CD8-positive, alpha-beta memory T cell (primary cell): ENCODE measurements around the gene FARP2. TPM values are rescaled to one million over a fixed set of nuclear protein-coding genes. Genes with fewer than 3 reads are reported as not detected.

ENCODE experiments used
- CTCF ChIA-PET: fragments of 350-600 bp; sonication (Branson Sonifier 250); formaldehyde crosslinking; loops from one replicate; lab custom pipeline; 2021; ENCODE audit warnings: antibody characterized with exemption; lab: Charles Lee
- POLR2A ChIA-PET: fragments of 350-600 bp; sonication (Branson Sonifier 250); formaldehyde crosslinking; loops from one replicate; lab custom pipeline; 2021; ENCODE audit warnings: antibody characterized with exemption; lab: Charles Lee
- DNase-seq, 5 donors: peaks; one replicate each; pipeline versions ENCODE4 v3.0.0 to v3.0.0-alpha.2; 2020 to 2022; ENCODE audit warnings: mixed read lengths in 1 of 5
- H3K27ac ChIP-seq: one replicate; pipeline ENCODE4 v1.7.0; 2013; ENCODE audit warnings: low read depth, mild to moderate bottlenecking, low read length, moderate library complexity
- H3K27me3 ChIP-seq: 2 replicates; pipeline ENCODE4 v1.7.0; 2013; ENCODE audit warnings: low read length, mild to moderate bottlenecking; ENCODE audit not compliant: insufficient read depth, poor library complexity, severe bottlenecking
- H3K36me3 ChIP-seq: 2 replicates; pipeline ENCODE4 v1.7.0; 2013; ENCODE audit warnings: mild to moderate bottlenecking, low read length, moderate library complexity; ENCODE audit not compliant: insufficient read depth
- H3K4me1 ChIP-seq: 2 replicates; pipeline ENCODE4 v1.7.0; 2013; ENCODE audit warnings: mild to moderate bottlenecking, low read length, moderate library complexity; ENCODE audit not compliant: insufficient read depth
- H3K4me3 ChIP-seq: 2 replicates; pipeline ENCODE4 v1.7.0; 2013; ENCODE audit warnings: mild to moderate bottlenecking, low read length
- H3K9me3 ChIP-seq: 2 replicates; pipeline ENCODE4 v1.7.0; 2013; ENCODE audit warnings: mild to moderate bottlenecking, low read length
- H3K27ac Mint-ChIP-seq, 8 donors: one replicate each; pipeline ENCODE4 v1.8.0; 2020 to 2021; ENCODE audit warnings: mixed read lengths in 8 of 8, mild to moderate bottlenecking in 6 of 8, inconsistent platforms in 3 of 8, moderate library complexity in 3 of 8
- H3K27me3 Mint-ChIP-seq, 2 donors: one replicate each; pipeline ENCODE4 v1.8.0; 2020 to 2021; ENCODE audit warnings: mixed read lengths in 2 of 2, mild to moderate bottlenecking in 1 of 2, moderate library complexity in 1 of 2
- H3K36me3 Mint-ChIP-seq, 3 donors: one replicate each; pipeline ENCODE4 v1.8.0; 2020 to 2021; ENCODE audit warnings: mixed read lengths in 3 of 3, inconsistent platforms in 1 of 3, mild to moderate bottlenecking in 1 of 3
- H3K4me1 Mint-ChIP-seq, 3 donors: one replicate each; pipeline ENCODE4 v1.8.0; 2020 to 2021; ENCODE audit warnings: mixed read lengths in 3 of 3, inconsistent platforms in 1 of 3, mild to moderate bottlenecking in 1 of 3
- H3K4me3 Mint-ChIP-seq, 7 donors: one replicate each; pipeline ENCODE4 v1.8.0; 2020 to 2021; ENCODE audit warnings: mixed read lengths in 7 of 7, mild to moderate bottlenecking in 6 of 7, moderate library complexity in 4 of 7, inconsistent platforms in 2 of 7
- H3K9me3 Mint-ChIP-seq, 5 donors: one replicate each; pipeline ENCODE4 v1.8.0; 2020 to 2022; ENCODE audit warnings: mixed read lengths in 5 of 5, mild to moderate bottlenecking in 3 of 5, moderate library complexity in 2 of 5, inconsistent platforms in 1 of 5
- polyA plus RNA-seq: library from polyadenylated mRNA; unstranded; fragments of 300-500 nt; fragmentation: Illumina TruSeq; gene quantifications from one replicate; pipeline ENCODE4 v1.2.3, GENCODE V29; 2021
- total RNA-seq, 2 experiments: library from RNA; stranded (reverse); gene quantifications; one replicate each; pipeline ENCODE4 v1.2.3, GENCODE V29; 2021

Gene FARP2
- total and polyA plus RNA-seq, 3 experiments from 2014 or later = 10.4 to 36.0 (median 32.8) TPM

- H3K9me3 Mint-ChIP-seq = no peaks in the 10 kb centered on the region
- Histone ChIP-seq H3K36me3 (no peaks in the 10 kb centered on the region), H3K4me1 (no peaks in the 10 kb centered on the region), H3K27ac (no peak overlapping the region), H3K4me3 (no peak overlapping the region), H3K27me3 (peaks cover 12% of the 10 kb centered on the region), H3K9me3 (no peaks in the 10 kb centered on the region)
- POLR2A ChIA-PET = no interaction called here
- H3K36me3 Mint-ChIP-seq = peaks cover 0 to 6% (median 0%) of the 10 kb centered on the region in 3 donors
- CTCF ChIA-PET = no interaction called here
- H3K27me3 Mint-ChIP-seq = peaks cover 19 to 23% of the 10 kb centered on the region in 2 donors
- DNase-seq = no peak
- no peak overlapping the region for H3K27ac Mint-ChIP-seq
- no peak overlapping the region for H3K4me3 Mint-ChIP-seq
- H3K4me1 Mint-ChIP-seq = peaks cover 0 to 5% (median 3%) of the 10 kb centered on the region in 3 donors
Measured at GRCh38 chr2:241541564-241542277, 185.6 kb downstream of the FARP2 start.

GRCh38 chr2:241542278-241542605 lies 186.2 kb downstream of the FARP2 start:
- H3K9me3 Mint-ChIP-seq = no peaks in the 10 kb centered on the region
- no peak overlapping the region for H3K27ac Mint-ChIP-seq
- Histone ChIP-seq H3K4me3 (no peak overlapping the region), H3K9me3 (no peaks in the 10 kb centered on the region), H3K4me1 (no peaks in the 10 kb centered on the region), H3K27ac (no peak overlapping the region), H3K36me3 (no peaks in the 10 kb centered on the region), H3K27me3 (peaks cover 12% of the 10 kb centered on the region)
- H3K27me3 Mint-ChIP-seq = peaks cover 22 to 23% of the 10 kb centered on the region in 2 donors
- peak in 1 of 5 donors; percentile 26 for DNase-seq
- peaks cover 0 to 5% (median 3%) of the 10 kb centered on the region in 3 donors for H3K4me1 Mint-ChIP-seq
- POLR2A ChIA-PET = no interaction called here
- CTCF ChIA-PET = no interaction called here
- H3K4me3 Mint-ChIP-seq = peak overlapping the region in 1 of 7 donors; percentile 23
- H3K36me3 Mint-ChIP-seq = peaks cover 0 to 6% (median 0%) of the 10 kb centered on the region in 3 donors

Other genes with a start within 250 kb of the FARP2 start
- 10 to 100 TPM; 92.8 to 93.8 TPM for gene PASK, start 206.8 kb upstream of the FARP2 start, total RNA-seq
- gene PASK, start 206.8 kb upstream of the FARP2 start, polyA plus RNA-seq = 32.8 TPM
- gene PPP1R7, start 205.8 kb upstream of the FARP2 start, total RNA-seq = 10 to 100 TPM; 82.6 to 87.2 TPM
- 132 TPM for gene PPP1R7, start 205.8 kb upstream of the FARP2 start, polyA plus RNA-seq
- under 1 TPM; 0.83 to 0.86 TPM for gene ANO7, start 167.6 kb upstream of the FARP2 start, total RNA-seq
- gene ANO7, start 167.6 kb upstream of the FARP2 start, polyA plus RNA-seq = not detected
- 100 to 1,000 TPM; 307 to 313 TPM for gene HDLBP, start 40.6 kb upstream of the FARP2 start, total RNA-seq
- gene HDLBP, start 40.6 kb upstream of the FARP2 start, polyA plus RNA-seq = 70.0 TPM
- 100 to 1,000 TPM; 301 to 319 TPM for gene SEPTIN2, start 40.4 kb upstream of the FARP2 start, total RNA-seq
- 187 TPM for gene SEPTIN2, start 40.4 kb upstream of the FARP2 start, polyA plus RNA-seq
- gene STK25, start 152.3 kb downstream of the FARP2 start, total RNA-seq = 10 to 100 TPM; 95.0 to 96.2 TPM
- gene STK25, start 152.3 kb downstream of the FARP2 start, polyA plus RNA-seq = 86.3 TPM
- gene BOK, start 202.5 kb downstream of the FARP2 start, total RNA-seq = not detected
- not detected for gene BOK, start 202.5 kb downstream of the FARP2 start, polyA plus RNA-seq